ENCODE data around the gene DLG1.

Gene DLG1

DNA sequence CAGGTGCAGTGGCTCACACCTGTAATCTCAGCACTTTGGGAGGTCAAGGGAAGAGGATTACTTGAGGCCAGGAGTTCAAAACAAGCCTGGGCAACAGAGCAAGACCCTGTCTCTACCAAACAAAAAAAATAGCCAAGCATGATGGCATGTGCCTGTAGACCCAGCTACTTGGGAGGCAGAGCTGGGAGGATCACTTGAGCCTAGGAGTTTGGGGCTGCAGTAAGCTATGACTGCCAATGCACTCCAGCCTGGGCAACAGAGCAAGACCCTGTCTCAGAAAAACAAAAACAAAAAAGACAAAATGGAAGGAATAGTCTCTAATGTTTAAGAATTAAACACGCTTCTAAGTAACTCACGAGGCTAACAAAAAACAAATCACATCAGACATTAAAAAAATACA is 106.5 kb downstream of the DLG1 start:
- TF ChIP-seq GATA1 (IDR thresholded peaks at IDR 0.05; ENCODE audit: low read depth, low read length) = no peak
- TF ChIP-seq POLR2A (IDR thresholded peaks at IDR 0.05; ENCODE audit: low read length) = no peak
- DNase-seq = no peak

DNA sequence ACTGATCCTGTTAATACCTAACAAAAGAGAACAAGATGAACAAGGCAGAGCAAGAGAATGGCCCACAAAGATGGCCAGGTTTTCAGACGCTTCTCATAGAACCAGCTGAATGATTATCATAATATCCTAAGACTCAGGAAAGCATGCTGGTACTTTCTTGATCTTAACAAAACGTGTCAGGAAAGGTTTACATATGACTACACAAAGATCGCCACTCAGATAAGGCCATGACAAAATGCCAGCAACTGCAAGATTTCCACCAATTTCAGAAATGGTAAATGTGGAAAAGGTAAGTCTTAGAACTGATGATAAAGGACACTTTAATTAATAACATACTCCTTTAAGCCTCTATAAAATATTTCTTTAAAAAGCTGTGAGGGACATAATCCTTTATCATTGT is 108.8 kb downstream of the DLG1 start:
- TF ChIP-seq POLR2A (IDR thresholded peaks at IDR 0.05; ENCODE audit: low read length) (no peak), GATA1 (IDR thresholded peaks at IDR 0.05; ENCODE audit: low read depth, low read length) (no peak)

DNA sequence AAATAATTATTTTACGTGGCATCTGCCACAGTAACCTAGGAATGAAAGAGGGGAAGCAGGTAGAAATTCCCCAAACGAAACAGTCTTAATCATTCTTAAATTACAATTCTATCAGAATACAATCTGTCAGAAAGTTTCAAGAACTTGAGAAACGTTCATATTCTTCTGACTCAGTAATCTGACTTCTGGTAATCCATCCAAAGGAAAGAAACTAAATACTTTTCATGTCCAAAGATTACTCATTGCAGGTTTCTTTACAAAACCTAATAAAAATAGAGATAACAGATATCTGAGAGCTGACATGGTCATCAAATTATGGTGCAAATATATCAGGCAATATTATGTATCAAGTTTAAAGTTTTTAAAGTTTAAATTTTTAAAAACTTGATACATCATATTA is 109.4 kb downstream of the DLG1 start:
- no peak for TF ChIP-seq GATA1 (IDR thresholded peaks at IDR 0.05; ENCODE audit: low read depth, low read length)
- TF ChIP-seq POLR2A (IDR thresholded peaks at IDR 0.05; ENCODE audit: low read length) = no peak
- no peak for DNase-seq

More for the DNA sequence above, 108.8 kb downstream of the DLG1 start:
- DNase-seq = peak in 1 of 2 experiments; percentile 8

- DNase-seq = peak; percentile 75 to 85
- TF ChIP-seq POLR2A (IDR thresholded peaks at IDR 0.05; ENCODE audit: low read length) (no peak), GATA1 (IDR thresholded peaks at IDR 0.05; ENCODE audit: low read depth, low read length) (no peak)
Observed at GRCh38 chr3:197186887-197187588, 111.4 kb downstream of the DLG1 start.

- TF ChIP-seq POLR2A (IDR thresholded peaks at IDR 0.05; ENCODE audit: low read length) = no peak
- TF ChIP-seq GATA1 (IDR thresholded peaks at IDR 0.05; ENCODE audit: low read depth, low read length) = no peak
- no peak for DNase-seq
Observed at GRCh38 chr3:197183582-197183981, 114.8 kb downstream of the DLG1 start.

- TF ChIP-seq GATA1 (IDR thresholded peaks at IDR 0.05; ENCODE audit: low read depth, low read length) (no peak), POLR2A (IDR thresholded peaks at IDR 0.05; ENCODE audit: low read length) (no peak)
- no peak for DNase-seq
Observed at GRCh38 chr3:197181741-197182140, 116.7 kb downstream of the DLG1 start.

DNA sequence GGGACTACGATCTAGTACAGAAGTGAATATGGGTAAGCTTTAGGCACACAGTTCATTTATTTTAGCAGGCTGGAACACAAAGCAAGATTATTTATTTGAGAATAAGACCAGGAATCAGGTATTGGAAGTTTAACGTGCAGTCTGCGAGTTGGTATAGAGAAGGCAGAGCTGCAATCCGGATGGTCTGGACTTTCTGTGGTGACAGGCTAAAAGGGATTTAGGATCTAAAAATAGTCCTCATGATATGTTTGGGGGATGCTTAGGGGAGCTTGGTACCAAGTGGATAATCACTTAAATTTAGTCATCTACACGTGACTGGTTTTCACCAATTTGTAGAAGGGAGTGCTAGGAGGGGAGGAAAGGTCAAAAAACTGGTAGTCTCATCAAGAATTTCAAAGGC is 119.4 kb downstream of the DLG1 start:
- TF ChIP-seq GATA1 (IDR thresholded peaks at IDR 0.05; ENCODE audit: low read depth, low read length) (no peak), POLR2A (IDR thresholded peaks at IDR 0.05; ENCODE audit: low read length) (no peak)
- DNase-seq = no peak

DNA sequence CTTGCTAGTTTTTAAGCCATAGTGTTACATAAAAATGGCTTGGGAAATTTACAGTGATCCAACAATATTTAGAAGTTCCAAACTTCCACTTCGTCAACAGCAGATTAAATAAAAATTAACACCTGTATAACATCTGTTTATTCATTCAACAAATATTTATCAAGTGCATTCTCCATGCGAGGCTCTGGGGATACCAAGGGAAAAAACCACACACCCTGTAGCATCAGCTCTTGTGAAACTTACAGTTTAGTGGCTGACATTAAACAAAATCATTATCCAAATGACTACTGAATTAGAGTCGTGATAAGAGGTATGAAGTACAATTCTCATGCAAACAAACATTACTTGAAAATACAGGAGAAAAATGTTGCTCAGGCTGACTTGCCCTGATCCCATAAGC is 122.9 kb downstream of the DLG1 start:
- DNase-seq = no peak
- TF ChIP-seq GATA1 (IDR thresholded peaks at IDR 0.05; ENCODE audit: low read depth, low read length) (no peak), POLR2A (IDR thresholded peaks at IDR 0.05; ENCODE audit: low read length) (no peak)

DNA sequence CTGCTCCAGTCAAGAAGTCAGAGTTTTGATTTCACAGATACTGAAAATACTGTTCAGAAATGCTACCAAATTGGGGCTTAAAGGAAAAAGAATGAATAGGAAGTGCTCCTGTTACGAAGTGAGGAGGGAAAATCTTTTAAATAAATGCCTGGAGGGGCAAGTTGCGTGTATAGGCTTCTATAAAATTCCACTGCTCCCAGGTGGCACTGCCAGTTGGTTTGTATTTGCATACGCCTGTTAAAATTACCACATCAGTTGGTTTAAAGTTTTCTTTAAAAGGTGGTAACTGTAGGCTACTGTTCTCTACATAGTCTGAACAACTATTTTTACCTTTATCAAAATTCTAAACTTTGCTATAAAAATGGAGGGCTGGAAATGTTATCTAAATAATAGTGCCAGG is 123.5 kb downstream of the DLG1 start:
- no peak for DNase-seq
- TF ChIP-seq POLR2A (IDR thresholded peaks at IDR 0.05; ENCODE audit: low read length) (no peak), GATA1 (IDR thresholded peaks at IDR 0.05; ENCODE audit: low read depth, low read length) (no peak)

GRCh38 chr3:197173620-197174019 is 124.8 kb downstream of the DLG1 start:
- no peak for DNase-seq
- no peak for TF ChIP-seq POLR2A (IDR thresholded peaks at IDR 0.05; ENCODE audit: low read length)
- no peak for TF ChIP-seq GATA1 (IDR thresholded peaks at IDR 0.05; ENCODE audit: low read depth, low read length)

- no peak for DNase-seq
- no peak for TF ChIP-seq POLR2A (IDR thresholded peaks at IDR 0.05; ENCODE audit: low read length)
- no peak for TF ChIP-seq GATA1 (IDR thresholded peaks at IDR 0.05; ENCODE audit: low read depth, low read length)
Observed at GRCh38 chr3:197171481-197172067, 126.8 kb downstream of the DLG1 start.

- DNase-seq = no peak
- TF ChIP-seq POLR2A (IDR thresholded peaks at IDR 0.05; ENCODE audit: low read length) = no peak
- no peak for TF ChIP-seq GATA1 (IDR thresholded peaks at IDR 0.05; ENCODE audit: low read depth, low read length)
Observed at GRCh38 chr3:197169028-197169427, 129.4 kb downstream of the DLG1 start.

DNA sequence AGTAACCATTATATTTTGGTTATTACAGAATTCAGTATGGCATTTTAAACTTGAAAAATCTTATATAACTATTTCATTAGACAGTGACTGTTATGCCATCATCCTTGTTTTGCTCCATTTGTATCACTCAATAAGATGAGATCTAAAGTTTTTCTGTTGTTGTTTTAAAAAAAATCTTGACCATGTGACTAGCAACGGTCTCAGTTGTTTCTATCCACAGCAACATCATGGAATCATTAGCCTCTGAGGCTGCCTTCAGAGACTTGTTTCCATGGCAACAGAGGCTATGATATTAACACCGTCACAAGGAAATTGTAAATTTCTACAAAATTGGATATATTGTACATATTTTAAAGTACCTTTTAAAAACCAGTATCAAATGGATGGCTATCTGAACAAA is 129.8 kb downstream of the DLG1 start:
- TF ChIP-seq GATA1 (IDR thresholded peaks at IDR 0.05; ENCODE audit: low read depth, low read length) (no peak), POLR2A (IDR thresholded peaks at IDR 0.05; ENCODE audit: low read length) (no peak)
- DNase-seq = peak in 1 of 2 experiments; percentile 28

- no peak for TF ChIP-seq POLR2A (IDR thresholded peaks at IDR 0.05; ENCODE audit: low read length)
- TF ChIP-seq GATA1 (IDR thresholded peaks at IDR 0.05; ENCODE audit: low read depth, low read length) = no peak
- no peak for DNase-seq
Observed at GRCh38 chr3:197168063-197168462, 130.3 kb downstream of the DLG1 start.

DNA sequence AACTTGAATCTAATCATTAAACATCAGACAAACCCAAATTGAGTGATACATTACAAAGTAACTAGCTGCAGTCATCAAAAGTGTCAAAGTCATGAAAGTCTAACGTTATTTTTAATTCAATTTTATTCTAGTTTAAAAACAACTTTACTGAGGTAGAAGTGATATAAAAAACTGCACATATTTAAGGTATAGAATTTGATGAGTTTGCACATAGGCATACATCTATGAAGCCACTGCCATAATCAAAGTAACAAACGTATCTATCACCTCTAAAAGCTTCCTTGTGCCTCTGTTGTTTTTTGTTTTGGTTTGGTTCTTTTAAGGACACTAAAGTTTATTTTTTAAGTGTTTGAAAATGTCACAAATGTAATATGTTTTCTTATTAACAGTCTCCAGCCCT is 130.9 kb downstream of the DLG1 start:
- TF ChIP-seq GATA1 (IDR thresholded peaks at IDR 0.05; ENCODE audit: low read depth, low read length) (no peak), POLR2A (IDR thresholded peaks at IDR 0.05; ENCODE audit: low read length) (no peak)
- DNase-seq = no peak
